ENCODE measurements around the gene TMEM175.

DNA sequence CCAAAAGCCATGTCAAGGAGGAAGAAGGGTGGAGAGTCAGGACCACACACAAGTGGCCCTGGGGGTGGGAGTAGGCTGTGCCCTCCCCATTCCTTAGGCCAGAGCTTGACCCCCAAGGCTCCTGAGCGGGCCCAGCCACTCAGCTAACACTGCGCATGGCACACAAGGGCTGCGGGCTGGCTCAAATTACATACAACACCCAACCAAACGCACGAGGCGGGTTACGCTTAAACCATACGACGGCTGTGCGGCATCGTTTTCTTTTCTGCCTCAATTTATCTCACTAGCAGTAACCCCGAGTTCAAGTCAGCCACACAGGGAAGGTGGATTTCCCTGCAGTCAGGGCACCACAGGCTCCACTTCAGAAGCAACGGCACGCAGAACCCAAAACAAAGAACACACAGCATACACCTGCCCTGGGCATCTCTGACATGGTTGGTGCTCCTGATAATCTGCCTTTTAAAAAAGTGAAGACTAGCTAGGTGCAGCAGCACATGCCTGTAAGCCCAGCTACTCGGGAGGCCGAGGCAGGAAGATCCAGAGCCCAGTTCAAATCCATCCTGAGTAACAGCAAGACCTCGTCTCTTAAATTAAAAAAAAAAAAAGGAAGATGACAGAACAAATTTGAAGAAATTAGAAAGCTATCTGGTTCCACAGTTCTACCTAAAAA, 3.0 kb upstream of the TMEM175 start:
- TF ChIP-seq EZH2 (IDR thresholded peaks at IDR 0.05; ENCODE audit: low read length), result no peak
- TF ChIP-seq, protein P1, sequence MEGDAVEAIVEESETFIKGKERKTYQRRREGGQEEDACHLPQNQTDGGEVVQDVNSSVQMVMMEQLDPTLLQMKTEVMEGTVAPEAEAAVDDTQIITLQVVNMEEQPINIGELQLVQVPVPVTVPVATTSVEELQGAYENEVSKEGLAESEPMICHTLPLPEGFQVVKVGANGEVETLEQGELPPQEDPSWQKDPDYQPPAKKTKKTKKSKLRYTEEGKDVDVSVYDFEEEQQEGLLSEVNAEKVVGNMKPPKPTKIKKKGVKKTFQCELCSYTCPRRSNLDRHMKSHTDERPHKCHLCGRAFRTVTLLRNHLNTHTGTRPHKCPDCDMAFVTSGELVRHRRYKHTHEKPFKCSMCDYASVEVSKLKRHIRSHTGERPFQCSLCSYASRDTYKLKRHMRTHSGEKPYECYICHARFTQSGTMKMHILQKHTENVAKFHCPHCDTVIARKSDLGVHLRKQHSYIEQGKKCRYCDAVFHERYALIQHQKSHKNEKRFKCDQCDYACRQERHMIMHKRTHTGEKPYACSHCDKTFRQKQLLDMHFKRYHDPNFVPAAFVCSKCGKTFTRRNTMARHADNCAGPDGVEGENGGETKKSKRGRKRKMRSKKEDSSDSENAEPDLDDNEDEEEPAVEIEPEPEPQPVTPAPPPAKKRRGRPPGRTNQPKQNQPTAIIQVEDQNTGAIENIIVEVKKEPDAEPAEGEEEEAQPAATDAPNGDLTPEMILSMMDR (optimal IDR thresholded peaks at IDR 0.05 in 1 of 3, IDR thresholded peaks at IDR 0.05 in 1 of 3, conservative IDR thresholded peaks at IDR 0.05 in 1 of 3; ENCODE audit: extremely low read depth in 1 of 3, insufficient read depth in 2 of 3, low read length in 3 of 3), result no peak
